WTC11 (cell line): Measurements from ENCODE around the gene OTOP1. TPM values are rescaled to one million over a fixed set of nuclear protein-coding genes. Genes with fewer than 3 reads are reported as not detected.

ENCODE experiments used
- ATAC-seq: fragments of 200-7000 bp; cut with Tn5 transposase; 2 replicates; pipeline ENCODE4 v1.10.0; 2021; ENCODE audit warnings: mild to moderate bottlenecking, moderate library complexity
- CTCF ChIA-PET: fragments of 300-600 bp; sonication (Branson Sonifier 250); formaldehyde crosslinking; loops from one replicate; lab custom pipeline; 2021; ENCODE audit warnings: antibody characterized with exemption; lab: Charles Lee
- POLR2A ChIA-PET: fragments of 350-600 bp; sonication (Branson Sonifier 250); formaldehyde crosslinking; loops from one replicate; lab custom pipeline; 2021; ENCODE audit warnings: antibody characterized with exemption; lab: Charles Lee
- DNase-seq: peaks from one replicate; pipeline ENCODE4 v3.0.0; 2021; ENCODE audit warnings: low spot score
- H3K27ac Mint-ChIP-seq: 2 replicates; pipeline ENCODE4 v1.8.0; 2021; ENCODE audit warnings: mixed read lengths
- H3K27me3 Mint-ChIP-seq: 2 replicates; pipeline ENCODE4 v1.8.0; 2021; ENCODE audit warnings: low read depth, mild to moderate bottlenecking, moderate library complexity, mixed read lengths
- H3K36me3 Mint-ChIP-seq: 2 replicates; pipeline ENCODE4 v1.8.0; 2021; ENCODE audit warnings: mixed read lengths
- H3K4me1 Mint-ChIP-seq: 2 replicates; pipeline ENCODE4 v1.8.0; 2022; ENCODE audit warnings: mixed read lengths
- H3K4me3 Mint-ChIP-seq: 2 replicates; pipeline ENCODE4 v1.8.0; 2021; ENCODE audit warnings: mild to moderate bottlenecking, moderate library complexity, mixed read lengths
- H3K9me3 Mint-ChIP-seq: 2 replicates; pipeline ENCODE4 v1.8.0; 2021; ENCODE audit warnings: mixed read lengths
- AFF4 ChIP-seq: sonication (generic); formaldehyde crosslinking; IDR thresholded peaks from 2 replicates; pipeline ENCODE4 v1.8.1; 2023; ENCODE audit warnings: mild to moderate bottlenecking, missing genetic modification reagents, borderline replicate concordance
- ATF2 ChIP-seq: sonication (generic); formaldehyde crosslinking; IDR thresholded peaks from 2 replicates; pipeline ENCODE4 v1.8.1; 2022; ENCODE audit warnings: low read depth, missing genetic modification reagents, borderline replicate concordance
- CDX4 ChIP-seq: fragments of 250-450 bp; sonication (Bioruptor Pico); IDR thresholded peaks from 2 replicates; pipeline ENCODE4 v1.9.0; 2021; ENCODE audit warnings: moderate library complexity, mild to moderate bottlenecking, inconsistent platforms, borderline replicate concordance
- ETV6 ChIP-seq: sonication (generic); formaldehyde crosslinking; IDR thresholded peaks from 2 replicates; pipeline ENCODE4 v1.8.1; 2022; ENCODE audit warnings: mild to moderate bottlenecking, missing genetic modification reagents
- GABPB1 ChIP-seq: sonication (generic); formaldehyde crosslinking; IDR thresholded peaks from 2 replicates; pipeline ENCODE4 v1.8.1; 2023; ENCODE audit warnings: mild to moderate bottlenecking, missing genetic modification reagents
- KAT7 ChIP-seq: sonication (generic); formaldehyde crosslinking; IDR thresholded peaks from 2 replicates; pipeline ENCODE4 v1.8.1; 2023; ENCODE audit warnings: missing genetic modification reagents, mild to moderate bottlenecking, borderline replicate concordance
- MAX ChIP-seq: sonication (generic); formaldehyde crosslinking; IDR thresholded peaks from 2 replicates; pipeline ENCODE4 v1.8.0; 2022; ENCODE audit warnings: mild to moderate bottlenecking, missing genetic modification reagents
- MXD4 ChIP-seq: fragments of 250-450 bp; sonication (Bioruptor Pico); IDR thresholded peaks from 2 replicates; pipeline ENCODE4 v1.8.0; 2021; ENCODE audit warnings: mild to moderate bottlenecking, moderate library complexity, borderline replicate concordance
- MYBL2 ChIP-seq: sonication (generic); formaldehyde crosslinking; IDR thresholded peaks from 2 replicates; pipeline ENCODE4 v1.8.1; 2023; ENCODE audit warnings: mild to moderate bottlenecking, moderate library complexity, missing genetic modification reagents
- NFE2L1 ChIP-seq: sonication (generic); formaldehyde crosslinking; IDR thresholded peaks from 2 replicates; pipeline ENCODE4 v1.8.1; 2023; ENCODE audit warnings: missing genetic modification reagents
- PRRX2 ChIP-seq: fragments of 250-450 bp; sonication (Bioruptor Pico); IDR thresholded peaks from 2 replicates; pipeline ENCODE4 v1.8.0; 2021; ENCODE audit warnings: mild to moderate bottlenecking
- SMAD3 ChIP-seq: sonication (generic); formaldehyde crosslinking; IDR thresholded peaks from 2 replicates; pipeline ENCODE4 v1.8.0; 2022; ENCODE audit warnings: missing genetic modification reagents, mild to moderate bottlenecking, borderline replicate concordance
- SMAD4 ChIP-seq: sonication (generic); formaldehyde crosslinking; IDR thresholded peaks from 2 replicates; pipeline ENCODE4 v1.8.0; 2022; ENCODE audit warnings: mild to moderate bottlenecking, missing genetic modification reagents
- ZNF138 ChIP-seq: sonication (generic); formaldehyde crosslinking; conservative IDR thresholded peaks from 2 replicates; pipeline ENCODE4 v1.8.1; 2022; ENCODE audit warnings: mild to moderate bottlenecking, moderate library complexity, missing genetic modification reagents
- ZNF263 ChIP-seq: sonication (generic); formaldehyde crosslinking; IDR thresholded peaks from 2 replicates; pipeline ENCODE4 v1.8.1; 2022; ENCODE audit warnings: low read depth, mild to moderate bottlenecking, moderate library complexity, missing genetic modification reagents
- ZNF425 ChIP-seq: fragments of 250-450 bp; sonication (Bioruptor Pico); conservative IDR thresholded peaks from 2 replicates; pipeline ENCODE4 v1.9.0; 2021; ENCODE audit warnings: mild to moderate bottlenecking
- ZNF532 ChIP-seq: fragments of 250-450 bp; sonication (Bioruptor Pico); IDR thresholded peaks from 2 replicates; pipeline ENCODE4 v1.9.0; 2021; ENCODE audit warnings: mild to moderate bottlenecking, borderline replicate concordance
- total RNA-seq: library from RNA; stranded (reverse); gene quantifications from 3 replicates; pipeline ENCODE4 v1.2.3, GENCODE V29; 2021

Gene OTOP1
- total RNA-seq, 1 experiment from 2014 or later = not detected

- TF ChIP-seq AFF4 (CRISPR knock-in tag) = no peak
- TF ChIP-seq KAT7 (CRISPR knock-in tag) = 0 out of 2 replicates have a peak, but pooled peaks have one; percentile 79
- TF ChIP-seq SMAD3 (CRISPR knock-in tag) = no peak
- no peak for TF ChIP-seq CDX4 (CRISPR knock-in tag)
- no peak for TF ChIP-seq SMAD4
- TF ChIP-seq ZNF425 (CRISPR knock-in tag) = no peak
- peak; percentile 53; the same call in 1 of the 2 replicates for TF ChIP-seq ATF2 (CRISPR knock-in tag)
- TF ChIP-seq PRRX2 (CRISPR knock-in tag) = no peak
- TF ChIP-seq ZNF138 (CRISPR knock-in tag) = no peak
- TF ChIP-seq NFE2L1 (CRISPR knock-in tag) = 0 out of 2 replicates have a peak, but pooled peaks have one; percentile 51
- no peak for TF ChIP-seq MXD4 (CRISPR knock-in tag)
- peak; percentile 90 for TF ChIP-seq GABPB1
Observed at GRCh38 chr4:4248029-4248884, 21.5 kb upstream of the OTOP1 start, which contains the start of gene TMEM128 (continued).

- Mint-ChIP-seq H3K4me1 (peaks cover 14% of the 10 kb centered on the region), H3K27ac (peak overlapping the region; percentile 99), H3K36me3 (peaks cover 26% of the 10 kb centered on the region), H3K27me3 (peaks cover 8% of the 10 kb centered on the region), H3K4me3 (peak overlapping the region; percentile 97), H3K9me3 (no peaks in the 10 kb centered on the region)
- CTCF ChIA-PET = interaction anchor here (0.8 to 1.9 kb wide), 6 partner anchors 9 to 158 kb away, joined by 3 to 6 read pairs (median 4); no protein-coding TSS in a partner anchor
- POLR2A ChIA-PET = interaction anchor here (0.9 kb wide), 1 partner anchor 42 kb away, joined by 3 read pairs; the partner anchor contains the start of genes LYAR and ZBTB49
- DNase-seq = no peak
- ATAC-seq = no peak
- TF ChIP-seq KAT7 (CRISPR knock-in tag) (no peak), MAX (0 out of 2 replicates have a peak, but pooled peaks have one; percentile 5)
Observed at GRCh38 chr4:4247696-4248028, 20.9 kb upstream of the OTOP1 start.

- ChIA-PET CTCF (no interaction called here), POLR2A (no interaction called here)
- peaks cover 14% of the 10 kb centered on the region for H3K4me1 Mint-ChIP-seq
- no peak for ATAC-seq
- H3K9me3 Mint-ChIP-seq = no peaks in the 10 kb centered on the region
- H3K36me3 Mint-ChIP-seq = peaks cover 43% of the 10 kb centered on the region
- no peak for DNase-seq
- H3K27ac Mint-ChIP-seq = no peak overlapping the region
- no peaks in the 10 kb centered on the region for H3K27me3 Mint-ChIP-seq
- H3K4me3 Mint-ChIP-seq = no peak overlapping the region
- no peak for TF ChIP-seq ZNF532 (CRISPR knock-in tag)
- no peak for TF ChIP-seq ETV6 (CRISPR knock-in tag)
- no peak for TF ChIP-seq ZNF263 (CRISPR knock-in tag)
- no peak for TF ChIP-seq MYBL2 (CRISPR knock-in tag)
Observed at GRCh38 chr4:4245172-4245571, 18.4 kb upstream of the OTOP1 start.
